ENCODE measurements around the gene P2RY2. TPM values are rescaled to one million over a fixed set of nuclear protein-coding genes. Genes with fewer than 3 reads are reported as not detected.

Gene P2RY2
- total RNA-seq, 3 donors from 2014 or later, result 7.6 to 20.6 (median 14.5) TPM

GRCh38 chr11:73221451-73221850, 3.4 kb downstream of the P2RY2 start:
- intact Hi-C loops (cut with DNase I, micrococcal nuclease), result no loop called here
- peaks cover 14% of the 10 kb centered on the region for H3K4me1 ChIP-seq (ENCODE audit: low read depth)
- H3K36me3 ChIP-seq (ENCODE audit: low read depth), result no peaks in the 10 kb centered on the region
- H3K4me3 ChIP-seq, result no peak overlapping the region
- TF ChIP-seq CTCF (IDR thresholded peaks at IDR 0.05), result no peak
- H3K9me3 ChIP-seq, result no peaks in the 10 kb centered on the region
- no peak for ATAC-seq
- peak in 1 of 3 donors; percentile 12 for DNase-seq

- TF ChIP-seq CTCF (IDR thresholded peaks at IDR 0.05), result no peak
- Histone ChIP-seq H3K4me1 (ENCODE audit: low read depth) (peaks cover 14% of the 10 kb centered on the region), H3K9me3 (no peaks in the 10 kb centered on the region), H3K4me3 (no peak overlapping the region), H3K36me3 (ENCODE audit: low read depth) (no peaks in the 10 kb centered on the region)
- intact Hi-C loops (cut with DNase I, micrococcal nuclease), result no loop called here
- ATAC-seq (no peak), DNase-seq (peak in 1 of 3 donors; percentile 21)
Observed at GRCh38 chr11:73221996-73222395, 3.9 kb downstream of the P2RY2 start.

DNA sequence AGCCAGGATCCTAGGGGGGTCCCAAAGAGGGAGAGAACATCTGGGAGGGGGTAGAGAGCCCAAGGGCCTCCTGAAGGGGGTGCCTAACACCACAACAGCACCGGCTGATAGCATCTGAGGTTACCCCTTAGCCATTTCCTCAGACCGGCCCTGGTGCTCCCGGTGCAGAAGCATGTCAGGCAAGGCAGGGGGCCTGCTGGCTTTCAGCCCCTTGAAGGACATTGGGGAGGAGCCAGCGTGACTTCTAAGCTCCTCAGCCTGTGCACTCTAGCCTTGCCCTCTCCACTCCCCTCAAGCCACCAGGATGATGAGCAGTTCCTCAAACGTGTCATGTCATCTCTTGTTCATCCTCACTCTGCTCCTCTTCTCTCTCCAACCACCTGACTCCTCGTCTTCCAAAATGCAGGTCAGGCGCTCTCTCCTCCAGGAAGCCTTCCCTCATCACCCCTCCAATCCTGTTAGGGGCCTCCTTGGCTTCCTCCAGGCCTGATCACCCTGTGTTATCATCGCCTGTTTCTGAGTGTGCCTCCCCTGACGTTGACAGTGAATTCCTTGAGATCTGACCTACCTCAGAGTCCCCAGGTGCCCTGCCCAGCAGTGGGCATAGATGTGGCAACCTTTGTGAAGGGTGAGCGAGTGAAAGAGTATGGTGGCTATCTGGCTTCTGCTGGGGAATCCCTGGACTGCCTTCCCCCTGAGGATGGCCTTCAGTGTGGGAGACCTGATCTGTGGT, 6.1 kb downstream of the P2RY2 start:
- intact Hi-C loops (cut with DNase I, micrococcal nuclease), result no loop called here
- peaks cover 8% of the 10 kb centered on the region for H3K4me1 ChIP-seq (ENCODE audit: low read depth)
- no peaks in the 10 kb centered on the region for H3K36me3 ChIP-seq (ENCODE audit: low read depth)
- peak in 2 of 3 donors; percentile 9 to 11 for DNase-seq
- no peak for ATAC-seq
- H3K4me3 ChIP-seq, result no peak overlapping the region
- TF ChIP-seq CTCF (IDR thresholded peaks at IDR 0.05), result no peak
- no peaks in the 10 kb centered on the region for H3K9me3 ChIP-seq

DNA sequence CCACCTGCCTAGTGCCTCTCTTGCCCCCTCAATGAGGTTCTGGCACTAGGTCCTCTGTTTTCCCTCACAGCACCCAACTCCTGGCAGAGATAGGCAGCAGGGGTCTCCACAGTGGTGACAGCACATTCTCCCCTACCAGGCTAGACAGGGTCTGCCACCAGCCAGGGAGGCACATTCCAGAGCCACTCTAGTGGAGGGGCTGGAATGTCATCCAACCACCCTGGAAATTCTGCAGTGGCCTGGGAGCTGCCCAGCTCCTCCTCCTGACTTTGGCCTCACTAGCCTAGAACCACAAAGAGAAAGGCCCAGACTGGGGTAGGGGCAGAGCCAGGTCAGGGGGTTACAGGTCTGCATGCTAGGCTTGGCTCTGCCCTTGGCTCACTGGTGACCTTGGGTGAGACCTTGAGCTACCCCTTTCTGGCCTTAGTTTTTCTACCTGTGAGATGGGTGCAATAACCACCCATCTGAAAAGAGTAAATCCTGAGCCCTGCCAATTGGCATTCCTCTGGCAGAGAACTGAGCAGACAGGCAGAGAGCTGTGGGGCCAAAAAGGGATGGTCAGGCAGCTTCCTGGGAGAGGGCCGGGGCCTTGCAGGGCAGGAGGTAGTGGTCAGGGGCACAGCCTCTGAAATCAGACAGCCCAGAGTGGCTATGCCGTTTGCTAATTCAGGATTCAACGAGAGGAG, 7.1 kb downstream of the P2RY2 start:
- Histone ChIP-seq H3K4me1 (ENCODE audit: low read depth) (peaks cover 2% of the 10 kb centered on the region), H3K9me3 (no peaks in the 10 kb centered on the region), H3K36me3 (ENCODE audit: low read depth) (no peaks in the 10 kb centered on the region), H3K4me3 (no peak overlapping the region)
- DNase-seq (peak in 2 of 3 donors; percentile 9 to 17), ATAC-seq (no peak)
- TF ChIP-seq CTCF (IDR thresholded peaks at IDR 0.05), result no peak
- intact Hi-C loops (cut with DNase I, micrococcal nuclease), result no loop called here

DNA sequence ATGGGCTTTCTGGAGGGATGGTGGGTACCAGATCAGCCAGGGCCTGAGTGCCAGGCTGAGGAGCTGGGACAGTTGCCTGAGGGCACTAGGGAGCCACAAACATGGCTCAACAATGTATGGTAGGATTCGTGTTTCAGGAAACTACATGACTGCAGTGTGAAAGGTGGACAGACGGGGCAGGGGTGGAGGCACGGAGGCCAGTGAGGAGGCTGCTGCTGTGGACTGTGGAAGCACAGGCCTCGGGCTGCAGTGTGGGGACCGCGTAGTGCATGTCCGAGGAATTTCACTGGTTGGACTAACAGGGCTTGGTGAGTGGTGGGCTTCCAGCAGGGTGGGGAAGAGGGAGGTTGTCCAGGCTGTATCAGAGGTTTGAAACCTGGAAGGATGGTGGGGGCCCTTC, 7.8 kb downstream of the P2RY2 start:
- no peak for TF ChIP-seq CTCF (IDR thresholded peaks at IDR 0.05)
- Histone ChIP-seq H3K4me3 (no peak overlapping the region), H3K4me1 (ENCODE audit: low read depth) (peaks cover 2% of the 10 kb centered on the region), H3K9me3 (no peaks in the 10 kb centered on the region), H3K36me3 (ENCODE audit: low read depth) (no peaks in the 10 kb centered on the region)
- ATAC-seq (no peak), DNase-seq (peak in 1 of 3 donors; percentile 22)
- intact Hi-C loops (cut with DNase I, micrococcal nuclease), result no loop called here

All from mucosa of descending colon (tissue), 3 donors.